HS-5 (cell line): ENCODE measurements around the gene PRG3.
"Not testable (repeated sequence)": the region's sequence is repeated elsewhere in the genome, so short reads cannot be mapped to it uniquely, and the experiment has no call there.

Source experiments
- DNase-seq: peaks from one replicate; pipeline ENCODE4 v3.0.0-alpha.2; 2012; ENCODE audit warnings: low read depth

The PRG3 gene

DNA sequence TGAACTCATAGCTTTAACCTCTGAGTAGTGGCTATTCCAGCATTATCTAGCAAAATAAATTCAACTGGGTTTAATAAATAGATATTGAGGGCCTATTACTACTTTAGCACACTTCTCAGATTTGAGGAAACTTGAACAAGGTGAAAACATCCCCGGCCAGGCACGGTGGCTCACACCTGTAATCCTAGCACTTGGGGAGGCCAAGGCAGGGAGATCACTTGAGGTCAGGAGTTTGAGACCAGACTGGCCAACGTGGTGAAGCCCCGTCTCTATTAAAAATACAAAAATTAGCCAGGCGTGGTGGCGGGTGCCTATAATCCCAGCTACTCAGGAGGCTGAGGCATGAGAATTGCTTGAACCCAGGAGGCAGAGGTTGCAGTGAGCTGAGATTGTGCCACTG is 44.1 kb downstream of the PRG3 start:
- DNase-seq, result not testable (repeated sequence)

DNA sequence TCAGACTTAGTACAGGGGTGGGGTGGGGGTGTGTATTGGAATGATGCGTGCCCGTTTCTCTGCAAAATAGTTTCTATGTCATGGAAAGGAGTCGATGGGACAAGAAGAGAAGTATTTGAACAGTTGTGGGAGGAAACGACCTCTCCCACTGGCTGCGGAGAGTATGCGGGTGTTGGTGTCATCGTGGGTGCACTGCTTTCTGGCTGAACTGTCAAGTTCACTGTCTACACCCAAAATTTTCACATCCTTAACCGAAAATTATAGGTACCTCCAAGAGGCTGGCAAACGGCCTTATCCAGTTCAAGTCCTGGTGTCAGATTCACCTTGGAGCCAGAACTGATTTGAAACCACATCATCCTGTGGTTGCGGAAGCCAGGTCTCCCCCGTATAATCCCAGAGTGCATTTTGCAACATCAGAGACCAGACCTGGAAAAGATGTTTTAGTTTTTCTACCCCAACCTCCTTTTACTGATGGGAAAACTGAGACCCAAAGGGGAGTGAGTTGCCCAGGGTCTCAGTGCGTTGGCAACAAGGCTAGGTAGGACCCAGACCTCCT is 44.8 kb downstream of the PRG3 start:
- DNase-seq, result no peak

DNA sequence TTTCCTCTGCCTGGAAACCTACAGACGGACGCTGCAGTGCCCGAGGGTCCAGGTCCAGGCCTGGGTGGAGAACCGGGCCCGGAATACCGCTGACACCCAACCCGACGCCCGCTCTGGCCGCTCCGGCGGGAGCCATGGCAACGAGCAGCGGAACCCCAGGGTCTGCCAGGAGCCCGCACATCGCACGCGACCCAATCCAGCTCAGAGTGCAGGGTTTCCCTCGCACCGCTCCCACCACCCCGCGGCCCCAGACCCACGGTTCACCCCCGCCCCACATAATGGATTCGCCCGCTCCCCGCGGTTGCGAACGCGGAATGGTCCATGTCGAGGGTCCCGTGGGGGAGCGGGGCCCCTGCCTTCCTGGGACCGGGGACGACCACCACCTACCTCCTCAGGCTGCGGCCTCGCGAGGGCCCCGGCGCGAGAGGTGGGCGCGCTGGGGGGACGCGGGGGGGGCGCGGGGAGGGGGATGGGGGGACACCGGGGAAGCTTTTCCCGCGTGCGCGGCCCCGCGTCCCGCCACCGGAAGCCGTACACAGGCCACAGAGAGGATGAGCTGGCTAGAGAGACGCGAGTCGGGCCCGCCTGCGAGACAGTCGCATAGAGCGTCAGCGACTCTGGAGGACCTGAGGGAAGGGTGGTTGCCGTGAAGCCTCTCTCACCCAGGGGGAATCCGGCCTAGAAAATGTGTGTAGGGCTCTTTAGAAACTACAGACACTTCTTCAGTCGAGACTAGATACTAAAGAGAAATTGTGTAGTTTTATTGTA is 45.4 kb downstream of the PRG3 start, which contains the start of gene SSRP1:
TSS of gene SSRP1 (minus strand) at position 550 of the 768 bp plus-strand sequence. CDS start 771 bp downstream, outside the sequence.
- peak; percentile 53 for DNase-seq

DNA sequence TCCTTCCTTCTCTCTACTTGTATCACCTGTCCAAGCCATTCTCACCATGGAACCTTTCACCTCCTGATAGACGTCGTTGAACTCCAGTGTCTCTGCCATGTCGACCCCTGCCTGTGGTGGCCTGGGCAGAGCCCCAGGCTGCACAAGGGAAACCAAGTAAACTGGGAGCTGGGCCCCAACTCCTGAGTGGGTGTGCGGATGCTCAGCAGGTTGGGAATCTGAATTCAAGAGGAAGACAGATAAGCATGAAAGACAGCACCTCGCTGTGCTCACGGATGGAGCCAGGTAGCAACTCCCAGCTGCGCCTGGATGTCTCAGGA is 46.0 kb downstream of the PRG3 start:
- DNase-seq, result no peak

DNA sequence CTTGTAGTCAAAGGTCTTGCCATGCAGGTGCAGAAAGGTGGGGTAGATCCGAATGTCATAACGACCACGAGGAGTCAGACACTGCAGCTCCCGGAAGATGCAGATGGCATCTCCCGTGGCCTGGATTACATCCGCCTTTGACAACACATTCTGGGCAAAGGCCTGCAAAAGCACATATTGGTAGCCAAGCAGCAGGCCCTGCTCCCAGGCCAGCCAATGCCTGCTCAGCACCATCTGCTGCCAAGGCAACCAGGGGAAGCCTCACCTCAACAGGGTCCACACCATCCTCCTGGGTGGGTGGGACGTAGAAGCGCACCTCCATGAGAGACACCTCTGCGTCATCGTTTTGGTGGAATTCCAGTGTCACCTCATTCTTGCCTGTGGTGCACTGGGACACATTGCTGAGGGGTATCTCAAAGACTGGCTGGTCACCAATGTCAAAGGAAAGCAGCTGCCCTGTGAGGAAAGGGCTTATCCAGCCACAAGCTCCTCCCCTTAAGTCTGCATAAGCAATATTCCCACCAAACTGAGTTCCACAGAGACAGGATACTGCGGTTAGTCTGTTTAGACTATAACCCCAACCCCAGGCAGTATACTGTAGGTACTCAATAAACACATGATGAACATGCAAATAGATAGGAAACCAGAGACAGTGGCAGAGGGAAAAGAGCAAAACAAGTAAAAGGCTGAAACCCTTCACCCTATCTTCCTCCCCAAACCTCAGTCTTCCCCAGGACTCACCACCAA is 48.1 kb downstream of the PRG3 start:
- no peak for DNase-seq

DNA sequence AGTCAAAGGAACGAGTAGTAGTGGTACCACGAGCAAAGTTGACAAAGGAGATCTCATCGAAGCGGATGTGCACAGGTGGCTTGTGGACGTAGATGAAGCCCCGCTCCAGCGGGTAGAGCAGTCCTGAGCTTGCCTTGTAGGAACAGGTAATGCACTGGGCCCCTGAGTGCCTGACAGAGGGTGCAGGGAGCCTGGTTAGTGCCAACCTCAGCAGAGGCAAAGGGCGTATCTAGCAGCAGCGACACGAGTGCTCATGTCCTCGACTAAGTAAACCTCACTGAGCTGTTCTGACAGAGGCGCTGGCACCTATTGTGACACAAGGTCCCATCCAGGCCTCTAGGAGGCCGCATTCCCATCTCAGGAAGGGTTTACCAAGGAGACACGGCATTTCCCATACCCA is 49.2 kb downstream of the PRG3 start:
- no peak for DNase-seq

DNA sequence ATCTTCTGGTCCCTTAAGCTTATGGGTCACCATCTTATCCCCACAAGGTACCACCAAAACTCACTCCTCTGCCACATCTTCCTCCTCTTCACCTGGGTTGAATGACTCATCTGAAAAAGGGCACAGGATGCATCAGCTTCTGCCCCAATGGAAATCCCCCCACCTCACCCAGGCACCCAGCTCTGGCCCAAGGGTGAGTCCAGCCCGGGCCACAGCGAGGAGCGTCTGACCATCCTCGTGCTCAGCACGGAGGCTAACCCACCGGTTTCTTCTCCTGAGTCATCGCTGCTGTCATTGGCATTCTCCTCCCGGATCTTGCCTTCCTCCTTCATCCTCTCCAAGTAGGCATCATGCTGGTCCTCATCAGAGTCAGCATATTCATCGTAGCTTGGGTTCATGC is 50.9 kb downstream of the PRG3 start:
- DNase-seq, result no peak

DNA sequence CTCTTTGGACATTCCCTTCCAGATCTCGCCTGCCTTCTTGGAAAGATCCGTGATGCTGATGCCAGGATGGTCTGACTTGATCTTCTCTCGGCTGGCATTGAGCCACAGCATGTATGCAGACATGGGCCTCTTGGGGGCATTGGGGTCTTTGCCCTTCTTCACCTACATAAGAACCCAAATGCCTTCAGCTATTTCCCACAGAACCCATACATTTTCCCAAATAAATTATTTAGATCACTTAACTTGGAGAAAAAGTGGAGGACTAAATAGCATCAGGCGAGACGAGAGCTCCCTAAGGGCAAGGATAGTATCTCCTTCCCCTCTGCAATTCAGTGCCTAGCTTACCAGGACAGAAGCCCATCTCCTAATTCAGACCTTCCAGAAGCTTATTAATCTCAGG is 53.2 kb downstream of the PRG3 start:
- DNase-seq, result no peak
